T-helper 2 cell treated with Interferon-gamma antibody and Interleukin-4, amounts not matched to agents 100 ng/mL and 5 ng/mL, for 36 hours (primary cell): ENCODE measurements around the gene UVRAG. TPM values are rescaled to one million over a fixed set of nuclear protein-coding genes. Genes with fewer than 3 reads are reported as not detected.
"Not testable (repeated sequence)": the region's sequence is repeated elsewhere in the genome, so short reads cannot be mapped to it uniquely, and the experiment has no call there.

Source experiments
- intact Hi-C: fragments of 100-400 bp; cut with micrococcal nuclease; formaldehyde crosslinking; loops from one replicate; pipeline ENCODE4 v1.15.1; 2023
- total RNA-seq: library from RNA; stranded (reverse); gene quantifications from 2 replicates; pipeline ENCODE4 v1.2.3, GENCODE V29; 2022

Gene UVRAG
- total RNA-seq, 1 donor from 2014 or later: 24.0 TPM

DNA sequence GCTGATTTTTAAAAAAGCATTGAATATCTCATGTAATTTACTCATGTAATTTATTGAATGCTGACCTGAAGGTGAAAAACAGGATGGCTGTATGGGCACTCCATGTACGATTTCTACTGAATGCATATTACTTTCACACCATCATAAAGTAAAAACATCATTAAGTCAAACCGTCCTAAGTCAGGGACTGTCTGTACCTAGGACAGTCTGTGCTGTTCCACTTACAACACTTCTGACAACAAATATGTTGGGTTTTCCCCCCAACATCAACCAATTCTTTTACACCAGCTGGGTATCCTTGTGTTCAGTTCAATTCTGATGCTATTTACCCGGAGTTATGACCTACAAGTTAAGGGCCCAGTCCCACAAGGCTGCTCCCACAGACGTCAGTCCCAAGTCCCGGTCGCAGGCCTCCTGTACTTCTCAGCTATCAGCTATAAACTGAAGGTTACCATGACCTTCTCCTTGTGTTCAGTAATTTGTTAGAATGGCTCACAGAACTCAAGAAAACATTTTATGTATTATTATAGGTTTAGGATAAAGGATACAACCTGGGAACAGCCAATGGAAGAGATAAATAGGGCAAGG, 17.0 kb downstream of the UVRAG start:
- intact Hi-C loops: no loop called here

DNA sequence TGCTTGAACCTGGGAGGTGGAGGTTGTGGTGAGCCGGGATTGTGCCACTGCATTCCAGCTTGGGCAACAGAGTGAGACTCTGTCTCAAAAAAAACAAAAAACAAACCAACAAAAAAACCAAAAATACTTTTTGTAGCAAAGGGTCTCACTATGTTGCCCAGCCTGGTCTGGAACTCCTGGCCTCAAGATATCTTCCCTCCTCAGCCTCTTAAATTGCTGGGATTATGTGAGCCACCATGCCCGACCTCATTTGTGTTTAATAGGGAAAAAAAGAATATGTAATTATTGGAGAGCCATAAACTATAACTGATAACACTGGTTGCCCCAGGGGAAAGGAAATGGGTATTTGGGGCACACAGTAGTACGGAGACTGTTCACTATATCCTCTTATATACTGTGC, 19.7 kb downstream of the UVRAG start:
- intact Hi-C loops: no loop called here

DNA sequence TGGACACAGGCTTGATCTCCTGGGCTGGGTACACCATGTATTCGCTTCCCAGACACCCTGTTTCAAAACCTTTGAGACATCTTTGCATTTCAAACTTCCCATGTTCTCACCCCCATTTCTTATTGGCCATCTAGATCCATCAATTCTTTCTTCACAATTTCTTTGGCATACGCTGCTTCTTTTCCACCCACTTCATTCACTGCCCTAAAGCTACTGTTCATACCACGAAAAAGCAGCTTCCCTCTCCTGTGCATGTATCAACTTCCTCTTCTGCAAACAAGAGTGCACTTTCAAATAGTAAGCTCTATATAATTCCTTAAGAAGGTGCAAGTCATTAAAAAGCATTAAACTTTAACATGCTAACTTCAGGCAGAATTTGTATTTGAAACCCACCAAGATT, 21.4 kb downstream of the UVRAG start:
- intact Hi-C loops: no loop called here

DNA sequence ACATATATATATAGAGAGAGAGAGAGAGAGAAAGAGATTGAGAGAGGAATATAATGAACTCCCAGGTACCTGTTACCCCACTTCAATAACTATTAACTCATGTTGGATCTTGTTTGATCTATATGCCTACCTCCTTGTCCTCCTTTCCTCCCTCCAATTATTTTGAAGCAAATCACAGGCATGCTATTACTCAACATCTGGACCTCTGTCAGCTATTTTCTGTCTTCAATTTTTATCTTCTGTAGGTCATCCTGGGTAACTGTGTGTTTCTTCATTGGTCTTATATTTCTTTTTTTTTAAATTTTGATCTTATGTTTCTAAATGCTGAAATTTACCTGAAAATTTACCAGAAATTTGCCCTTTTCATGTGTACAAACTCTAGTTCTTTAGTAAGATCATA, 24.8 kb downstream of the UVRAG start:
- intact Hi-C loops: no loop called here

DNA sequence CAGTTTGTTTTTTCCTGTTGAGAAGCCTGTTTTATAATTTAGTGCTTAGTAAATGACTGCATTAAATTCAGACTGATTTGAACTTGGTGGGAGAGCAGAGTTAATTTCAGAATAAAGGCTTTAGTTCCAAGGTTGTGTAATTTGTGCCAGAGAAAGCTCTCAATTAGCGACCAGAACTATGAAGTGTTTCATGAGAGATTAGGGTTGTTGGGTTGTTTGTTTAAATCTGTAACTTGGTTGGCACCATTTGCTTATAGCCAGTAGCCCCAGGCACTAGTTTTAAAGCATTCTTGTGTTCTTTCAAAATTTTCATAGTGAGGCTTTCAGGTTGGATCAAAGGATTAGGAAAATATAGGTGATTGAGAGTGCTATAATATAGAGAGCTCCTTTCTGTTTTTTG, 25.5 kb downstream of the UVRAG start:
- intact Hi-C loops: no loop called here

DNA sequence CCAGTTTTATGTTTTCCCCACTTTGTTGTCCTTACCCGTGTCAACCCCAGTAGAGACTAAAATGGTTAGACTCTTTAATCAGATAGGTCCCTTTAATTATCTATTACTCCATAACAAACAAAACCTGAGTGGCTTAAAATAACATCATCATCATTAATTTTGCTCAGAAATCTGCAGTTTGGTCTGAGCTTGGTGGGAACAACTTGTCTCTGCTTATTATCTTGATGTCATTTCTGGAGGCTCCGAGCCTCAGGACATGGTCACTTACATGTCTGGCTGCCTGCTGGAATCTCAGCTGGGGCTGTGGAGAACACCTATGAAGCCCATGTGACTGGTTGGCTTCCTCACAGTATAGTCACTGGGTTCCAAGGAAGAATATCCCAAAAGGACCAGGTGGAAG, 26.7 kb downstream of the UVRAG start:
- intact Hi-C loops: no loop called here

DNA sequence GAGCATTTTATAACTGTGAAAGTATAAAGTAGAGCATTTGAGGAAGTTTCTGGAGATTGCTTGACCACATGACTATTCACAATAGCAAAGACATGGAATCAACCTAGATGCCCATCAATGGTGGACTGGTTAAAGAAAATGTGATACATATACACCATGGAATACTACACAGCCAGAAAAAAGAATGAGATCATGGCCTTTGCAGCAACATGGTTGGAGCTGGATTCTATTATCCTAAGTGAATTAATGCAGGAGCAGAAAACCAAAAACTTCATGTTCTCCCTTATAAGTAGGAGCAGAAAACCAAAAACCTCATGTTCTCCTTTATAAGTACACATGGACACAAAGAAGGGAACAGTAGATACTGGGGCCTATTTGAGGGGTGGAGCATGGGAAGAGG, 30.3 kb downstream of the UVRAG start:
- intact Hi-C loops: no loop called here

DNA sequence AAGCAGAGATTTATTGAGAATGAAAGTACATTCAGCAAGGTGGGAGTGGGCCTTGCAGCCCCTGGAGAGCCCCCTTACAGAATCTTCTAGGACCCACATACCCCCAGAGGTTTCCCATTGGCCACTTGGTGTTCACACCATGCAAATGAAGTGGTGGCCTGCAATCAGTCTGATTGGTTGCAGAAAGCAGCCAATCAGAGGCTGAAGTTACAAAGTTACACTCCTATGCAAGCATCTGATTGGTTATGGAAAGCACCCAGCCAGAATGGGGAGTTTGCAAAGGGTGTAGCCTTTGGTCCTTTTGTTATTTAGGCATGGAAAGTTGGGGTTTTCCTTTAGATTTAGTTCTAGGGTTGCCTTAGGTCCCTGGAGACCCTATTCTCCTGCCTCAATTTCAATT, 34.9 kb downstream of the UVRAG start:
- intact Hi-C loops: no loop called here

DNA sequence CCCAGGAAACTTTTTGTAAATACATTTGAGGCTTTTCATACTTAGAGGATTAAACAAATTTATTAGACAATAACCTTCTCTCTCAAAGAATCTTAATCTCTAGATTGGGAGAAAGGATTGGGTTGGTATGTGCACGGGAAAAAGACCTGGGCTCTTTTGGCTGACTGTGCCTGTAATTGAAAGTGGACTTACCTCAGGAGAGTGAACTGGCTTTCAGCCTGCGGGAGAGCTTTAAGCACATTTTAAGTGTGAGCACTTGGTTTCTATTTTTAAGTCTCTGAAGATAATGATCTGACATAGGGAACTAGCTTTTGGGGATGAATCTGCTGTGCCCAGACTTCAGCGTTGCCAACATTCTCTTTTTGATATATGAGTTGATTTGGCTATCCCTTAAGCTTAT, 35.8 kb downstream of the UVRAG start:
- intact Hi-C loops: no loop called here

DNA sequence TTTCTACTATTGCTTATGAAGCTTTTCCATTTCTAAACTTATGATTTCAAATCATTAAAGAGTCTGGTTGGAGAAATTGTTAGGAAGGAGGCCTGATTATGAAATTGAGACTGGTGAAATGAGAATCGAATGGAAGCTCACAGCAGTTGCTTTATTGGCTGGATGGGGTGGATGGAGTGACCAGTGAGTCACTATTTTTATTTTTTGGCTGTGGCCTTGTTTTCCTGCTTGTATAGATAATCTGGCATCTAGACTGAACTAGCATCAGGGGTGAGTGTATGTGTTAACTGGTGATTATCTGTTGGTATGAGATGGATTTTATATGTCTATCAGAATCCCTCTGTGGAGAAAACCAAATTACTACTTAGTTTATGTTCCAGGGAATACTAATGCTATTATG, 36.2 kb downstream of the UVRAG start:
- intact Hi-C loops: no loop called here

DNA sequence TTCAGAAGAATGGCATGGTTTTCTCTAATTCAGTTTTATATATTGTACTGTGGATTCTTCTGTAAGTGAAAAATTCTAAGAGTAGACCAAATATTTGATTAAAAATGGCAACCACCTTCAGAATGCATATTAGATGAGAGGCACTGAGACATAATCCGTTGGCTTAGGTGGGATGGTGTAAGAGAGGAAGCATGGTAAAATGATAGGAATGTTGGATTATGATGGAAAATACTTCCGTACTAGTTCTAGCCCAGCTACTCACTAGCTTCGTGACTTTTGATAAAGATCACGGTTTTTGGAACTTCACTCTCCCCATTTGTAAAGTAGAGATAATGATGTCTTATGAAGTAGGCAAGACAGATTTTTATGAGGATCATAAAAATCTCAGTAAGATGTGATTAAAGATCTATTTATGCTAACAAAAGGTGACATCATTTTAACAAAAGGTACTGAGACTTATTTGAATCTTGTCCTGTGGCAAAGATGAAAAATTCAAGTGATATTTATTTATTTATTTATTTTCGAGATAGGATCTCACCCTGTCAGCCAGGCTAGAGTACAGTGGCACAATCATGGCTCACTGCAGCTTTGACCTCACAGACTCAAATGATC, 37.5 kb downstream of the UVRAG start:
- intact Hi-C loops: no loop called here

DNA sequence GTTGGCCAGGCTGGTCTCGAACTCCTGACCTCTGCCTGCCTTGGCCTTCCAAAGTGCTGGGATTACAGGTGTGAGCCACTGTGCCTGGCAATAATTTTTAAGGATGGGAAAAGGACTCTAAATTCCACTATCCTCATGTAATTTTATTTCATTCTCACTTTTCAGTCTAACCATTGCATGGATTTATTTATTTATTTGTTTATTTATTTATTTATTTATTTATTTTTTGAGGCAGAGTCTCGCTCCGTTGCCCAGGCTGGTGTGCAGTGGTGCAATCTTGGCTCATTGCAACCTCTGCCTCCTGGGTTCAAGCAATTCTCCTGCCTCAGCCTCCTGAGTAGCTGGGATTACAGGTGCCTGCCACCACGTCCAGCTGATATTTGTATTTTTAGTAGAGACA, 38.6 kb downstream of the UVRAG start:
- intact Hi-C loops: not testable (repeated sequence)

DNA sequence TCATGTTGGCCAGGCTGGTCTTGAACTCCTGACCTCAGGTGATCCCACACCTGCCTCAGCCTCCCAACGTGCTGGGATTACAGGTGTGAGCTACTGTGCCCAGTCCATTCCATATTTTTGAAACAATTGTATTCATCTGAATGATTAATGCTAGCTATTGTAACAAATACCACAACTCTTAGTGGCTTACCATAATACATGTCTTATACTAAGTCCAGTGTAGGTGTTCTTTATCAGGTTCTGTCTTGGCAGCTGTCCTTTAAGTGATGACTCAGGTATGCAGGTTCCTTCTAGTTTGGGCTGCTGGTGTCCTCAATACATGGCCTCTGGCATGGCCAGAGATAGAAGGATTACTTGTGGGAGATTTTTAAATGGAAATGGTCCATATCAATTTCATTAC, 39.0 kb downstream of the UVRAG start:
- intact Hi-C loops: no loop called here

DNA sequence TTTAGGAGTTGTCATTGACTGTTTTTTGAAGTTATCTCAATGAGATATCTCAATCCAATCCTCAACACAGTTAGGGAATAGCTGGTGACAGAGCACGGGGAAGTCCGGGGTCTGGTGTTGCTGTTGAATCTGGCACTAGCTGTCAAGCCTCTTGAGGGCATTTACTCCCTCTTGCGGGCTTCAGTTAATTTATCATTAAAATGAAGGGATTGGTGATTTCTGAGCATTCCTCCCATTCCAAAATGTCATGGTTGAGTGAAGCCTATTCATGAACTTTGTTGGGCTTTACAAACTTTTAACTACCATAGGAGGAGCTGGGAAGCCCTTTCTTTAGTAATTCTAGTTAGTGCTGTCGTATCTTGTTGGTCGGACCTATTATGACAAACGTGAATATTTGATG, 40.2 kb downstream of the UVRAG start:
- intact Hi-C loops: no loop called here

DNA sequence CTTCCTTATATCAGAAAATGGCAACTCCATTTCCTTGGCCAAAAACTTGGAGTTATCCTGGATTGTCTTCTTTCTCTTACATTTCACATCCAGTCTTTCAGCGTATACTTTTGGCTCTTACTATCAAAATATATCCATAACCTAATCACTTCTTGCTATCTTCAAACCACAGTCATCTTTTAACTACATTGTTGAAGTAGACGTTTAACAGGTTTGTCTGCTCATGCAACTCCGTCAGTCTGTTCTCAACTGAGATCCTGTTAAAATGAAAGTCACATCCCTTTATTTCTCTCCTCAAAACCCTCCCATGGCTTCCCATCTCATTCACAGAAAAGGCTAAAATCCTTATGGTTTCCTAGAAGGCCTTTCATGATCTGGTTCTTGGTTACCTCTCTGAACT, 41.9 kb downstream of the UVRAG start:
- intact Hi-C loops: no loop called here

DNA sequence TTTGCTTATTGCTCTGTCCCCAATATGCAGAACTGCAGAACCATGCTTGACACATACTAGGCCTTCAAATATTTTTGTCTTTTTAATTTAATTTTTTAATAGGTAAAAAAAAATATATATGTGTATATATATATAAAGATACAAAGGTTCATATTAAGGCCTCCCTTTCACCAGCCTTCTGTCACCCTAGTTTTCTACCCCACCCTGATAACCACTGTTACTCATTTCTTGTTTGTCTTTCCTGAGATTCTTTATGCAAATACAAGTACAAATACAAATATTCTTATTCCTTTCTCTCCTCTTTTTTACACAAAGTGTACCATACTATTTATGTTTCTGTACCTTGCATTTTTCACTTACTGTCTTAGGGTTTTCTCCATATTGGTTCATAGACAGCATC, 43.0 kb downstream of the UVRAG start:
- intact Hi-C loops: no loop called here

DNA sequence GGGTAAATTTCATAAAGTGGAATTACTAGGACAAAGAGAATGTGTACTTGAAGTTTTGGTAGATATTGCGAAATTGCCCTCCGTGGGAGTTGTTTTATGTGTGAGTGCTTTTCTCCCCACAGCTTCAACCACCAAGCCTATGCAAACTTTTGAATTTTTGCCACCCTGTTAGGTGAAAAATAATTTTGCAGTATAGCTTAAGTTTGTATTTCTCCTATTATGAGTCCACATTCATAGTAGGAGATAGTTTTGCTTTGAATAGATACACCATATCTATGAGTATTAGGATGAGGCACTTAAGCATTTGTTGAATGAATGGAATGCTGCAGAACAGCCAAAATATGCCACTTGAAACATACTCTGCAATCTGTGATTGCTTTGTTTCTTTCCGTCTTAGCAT, 43.6 kb downstream of the UVRAG start:
- intact Hi-C loops: no loop called here

DNA sequence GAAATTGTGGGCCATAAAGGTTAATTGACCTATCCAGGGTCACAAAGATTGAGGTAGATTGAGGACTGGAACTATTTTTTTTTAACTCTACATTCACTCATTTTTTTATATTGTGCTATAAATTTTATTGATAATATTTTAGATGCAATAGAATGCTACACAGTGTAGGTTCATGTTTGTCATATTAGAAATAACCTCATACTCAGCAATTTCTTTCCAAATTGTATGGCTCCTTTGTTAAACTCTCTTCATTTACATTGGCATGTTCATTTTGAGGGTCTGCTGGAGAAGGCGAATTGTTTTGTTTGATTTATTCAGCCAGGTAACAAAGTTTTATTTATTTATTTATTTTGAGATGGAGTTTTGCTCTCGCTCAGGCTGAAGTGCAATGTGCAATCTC, 44.6 kb downstream of the UVRAG start:
- intact Hi-C loops: no loop called here

DNA sequence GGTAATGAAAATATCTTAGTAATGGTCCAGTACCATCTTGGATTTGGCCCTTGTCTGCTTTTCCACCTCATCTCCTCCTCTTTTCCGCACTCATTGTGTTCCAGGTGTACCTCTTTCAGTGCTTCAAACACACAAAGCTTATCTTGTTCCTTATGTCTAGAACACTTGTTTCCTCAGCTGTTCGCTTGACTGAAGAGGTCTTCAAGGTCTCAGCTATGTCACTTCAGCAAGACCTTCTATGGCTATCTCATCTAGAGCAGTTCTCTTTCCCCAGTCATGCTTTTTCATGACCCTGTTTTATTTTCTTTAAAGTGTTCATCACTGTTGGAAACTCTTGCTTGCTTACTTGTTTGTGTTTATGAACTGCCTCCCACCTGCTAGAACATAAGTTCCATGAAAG, 47.4 kb downstream of the UVRAG start:
- intact Hi-C loops: no loop called here

DNA sequence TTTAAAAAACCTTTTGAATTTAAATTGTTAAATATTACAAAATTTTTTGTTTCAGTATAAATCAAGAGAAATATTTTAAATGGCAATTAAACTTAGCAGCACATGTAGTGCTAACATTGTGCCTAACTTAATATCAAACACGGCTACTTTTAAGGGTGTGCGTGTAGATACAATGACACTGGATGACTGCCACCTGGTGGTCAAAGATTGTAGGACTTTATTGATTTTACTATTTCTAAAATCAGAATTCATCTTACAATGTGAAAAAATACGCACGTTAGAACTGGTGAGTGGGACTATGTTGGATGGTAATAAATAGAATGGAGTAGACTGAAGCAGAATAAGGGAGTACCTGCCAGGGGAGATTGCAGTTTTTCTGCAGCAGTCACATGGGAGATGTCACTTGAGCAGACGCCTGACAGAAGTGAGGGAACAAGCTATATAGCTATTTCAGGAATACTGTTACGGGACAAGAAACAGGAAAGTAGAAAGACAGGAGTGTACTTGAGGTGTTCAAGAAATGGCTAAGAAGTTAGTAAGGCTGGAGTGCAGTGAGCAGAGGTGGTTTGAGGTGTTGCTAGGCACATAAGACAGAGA, 52.9 kb downstream of the UVRAG start:
- intact Hi-C loops: loop anchor here (1.0 to 5.0 kb wide), 3 partner anchors 65 to 161 kb away; no protein-coding TSS in a partner anchor

DNA sequence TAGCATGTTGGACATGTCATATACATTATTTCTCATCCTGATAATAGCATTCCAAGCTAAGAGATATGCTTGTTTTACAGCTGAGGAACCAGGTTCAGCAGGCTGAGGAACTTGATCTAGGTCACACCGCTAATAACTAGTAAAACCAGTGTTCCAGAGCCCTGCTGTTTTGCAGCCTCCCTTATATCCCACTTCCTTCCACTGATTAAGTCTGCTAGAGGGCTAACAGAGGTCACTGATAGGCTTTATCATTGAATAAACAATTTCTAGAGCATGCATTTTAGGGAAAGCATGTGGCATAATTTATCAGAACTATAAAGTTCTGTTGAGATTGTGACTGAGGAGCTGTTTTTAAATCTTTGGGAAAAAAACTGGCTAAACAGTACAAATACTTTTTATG, 54.0 kb downstream of the UVRAG start:
- intact Hi-C loops: loop anchor here (5.0 kb wide), 1 partner anchor 162 kb away; no protein-coding TSS in a partner anchor

DNA sequence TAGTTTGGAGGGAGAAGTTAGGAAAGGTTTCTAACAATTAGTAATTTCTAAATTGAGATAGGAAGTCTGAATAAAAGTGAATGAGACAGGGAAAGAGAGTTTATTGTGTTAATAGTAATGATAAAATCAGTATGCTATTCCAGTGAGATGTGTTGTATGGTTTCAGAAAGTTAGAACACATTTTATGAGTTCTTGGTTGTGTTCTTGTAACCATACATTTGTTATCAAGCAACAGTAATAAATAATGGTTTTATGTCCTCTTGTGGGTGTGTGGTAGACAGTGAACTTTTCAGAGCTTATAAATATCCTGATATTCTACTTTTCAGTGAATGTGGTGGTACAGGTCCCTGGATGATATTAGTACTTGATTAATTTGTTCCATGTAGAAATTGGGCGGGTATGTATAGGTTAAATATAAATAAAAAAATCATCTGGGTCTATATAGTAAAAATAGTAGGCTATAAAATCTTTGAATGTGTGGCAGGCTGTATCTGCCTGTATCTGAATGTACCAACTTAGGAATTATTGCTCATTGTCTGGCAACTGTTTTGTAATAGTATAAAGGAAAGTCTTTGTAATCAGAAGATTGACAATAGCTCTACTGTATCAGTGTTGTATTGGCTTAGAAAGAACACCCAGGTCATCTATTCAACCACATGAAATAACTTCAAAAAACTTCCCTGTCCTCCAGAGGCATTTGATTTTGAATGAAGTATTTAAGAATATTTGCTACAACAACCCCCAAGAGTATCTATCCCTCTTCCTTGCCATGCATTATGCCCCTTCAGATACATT, 54.8 kb downstream of the UVRAG start:
- intact Hi-C loops: loop anchor here (5.0 kb wide), 1 partner anchor 163 kb away; no protein-coding TSS in a partner anchor
